MCF 10A (cell line): Measurements from ENCODE around the gene SUPT20HL2. TPM values are rescaled to one million over a fixed set of nuclear protein-coding genes. Genes with fewer than 3 reads are reported as not detected.

Experiments
- BruUV-seq: library from RNA; stranded (reverse); fragments of 400-500 nt; replicated peaks from 2 replicates; lab custom pipeline; 2021; lab: Mats Ljungman, UMichigan
- CTCF ChIA-PET: fragments of 300-600 bp; sonication (Branson Sonifier 250); formaldehyde crosslinking; extraction: SDS; loops from one replicate; lab custom pipeline; 2021; ENCODE audit warnings: antibody characterized with exemption, inconsistent platforms; lab: Yijun Ruan, JAX
- POLR2A ChIA-PET: fragments of 300-600, 350-650 bp; sonication (Branson Sonifier 250); formaldehyde crosslinking; extraction: SDS; loops from one replicate; lab custom pipeline; 2020; ENCODE audit warnings: antibody characterized with exemption, inconsistent platforms; lab: Yijun Ruan, JAX
- DNase-seq: peaks from one replicate; pipeline ENCODE4 v3.0.0-alpha.2; 2018; ENCODE audit not compliant: unreplicated experiment
- H3K27ac Mint-ChIP-seq: one replicate; pipeline ENCODE4 v1.8.0; 2022; ENCODE audit warnings: mild to moderate bottlenecking, low read depth, mixed read lengths; ENCODE audit not compliant: unreplicated experiment
- H3K27me3 Mint-ChIP-seq: one replicate; pipeline ENCODE4 v1.8.0; 2022; ENCODE audit warnings: mixed read lengths; ENCODE audit not compliant: insufficient read depth, unreplicated experiment
- H3K36me3 Mint-ChIP-seq: one replicate; pipeline ENCODE4 v1.8.0; 2022; ENCODE audit warnings: mild to moderate bottlenecking, moderate library complexity, mixed read lengths; ENCODE audit not compliant: insufficient read depth, unreplicated experiment
- H3K4me1 Mint-ChIP-seq: one replicate; pipeline ENCODE4 v1.8.0; 2022; ENCODE audit warnings: mixed read lengths; ENCODE audit not compliant: insufficient read depth, unreplicated experiment
- H3K4me3 Mint-ChIP-seq: one replicate; pipeline ENCODE4 v1.8.0; 2022; ENCODE audit warnings: mild to moderate bottlenecking, moderate library complexity, mixed read lengths; ENCODE audit not compliant: unreplicated experiment
- H3K9me3 Mint-ChIP-seq: one replicate; pipeline ENCODE4 v1.8.0; 2022; ENCODE audit warnings: mixed read lengths; ENCODE audit not compliant: unreplicated experiment
- intact Hi-C: fragments of 100-400 bp; cut with micrococcal nuclease; formaldehyde crosslinking; loops from 2 replicates; pipeline ENCODE4 v1.14.1; 2022
- total RNA-seq: library from RNA; stranded (reverse); gene quantifications from 2 replicates; pipeline ENCODE4 v1.2.3, GENCODE V29; 2022
- TF ChIP-seq, protein P1 (sequence below): fragments of 200-600 bp; IDR thresholded peaks from one replicate; pipeline ENCODE4 v1.8.0; 2022; ENCODE audit warnings: antibody characterized with exemption, mild to moderate bottlenecking; ENCODE audit not compliant: unreplicated experiment

Gene SUPT20HL2
- total RNA-seq, 1 experiment from 2014 or later = not detected

DNA sequence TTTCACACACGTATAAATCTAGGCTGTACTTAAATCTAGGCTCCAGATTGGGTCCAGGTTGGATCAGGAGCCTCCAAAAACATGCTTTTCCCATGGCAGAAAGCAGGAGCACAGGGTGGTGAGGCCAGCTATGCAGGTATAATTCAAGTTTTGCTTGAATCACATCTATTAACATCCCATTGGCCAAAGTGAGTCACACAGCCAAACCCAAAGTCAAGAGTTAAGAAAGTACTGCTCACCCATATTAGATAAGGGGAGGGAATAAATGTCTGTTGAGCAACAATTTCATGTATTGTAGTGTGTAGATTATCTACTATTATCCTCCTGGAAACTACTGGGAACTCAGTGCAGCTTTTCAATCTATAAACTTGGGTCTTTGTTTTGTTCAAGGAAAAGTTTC, 12.8 kb downstream of the SUPT20HL2 start:
- POLR2A ChIA-PET = no interaction called here
- no peaks in the 10 kb centered on the region for H3K36me3 Mint-ChIP-seq
- peaks cover 6% of the 10 kb centered on the region for H3K4me1 Mint-ChIP-seq
- intact Hi-C loops = no loop called here
- no TSS peak for BruUV-seq
- CTCF ChIA-PET = interaction anchor here (0.7 to 1.2 kb wide), 2 partner anchors 41 to 788 kb away, joined by 3 to 5 read pairs; no protein-coding TSS in a partner anchor
- H3K9me3 Mint-ChIP-seq = no peaks in the 10 kb centered on the region
- H3K27me3 Mint-ChIP-seq = peaks cover 53% of the 10 kb centered on the region
- DNase-seq = no peak
- no peak overlapping the region for H3K27ac Mint-ChIP-seq
- H3K4me3 Mint-ChIP-seq = no peak overlapping the region
- TF ChIP-seq, protein P1, sequence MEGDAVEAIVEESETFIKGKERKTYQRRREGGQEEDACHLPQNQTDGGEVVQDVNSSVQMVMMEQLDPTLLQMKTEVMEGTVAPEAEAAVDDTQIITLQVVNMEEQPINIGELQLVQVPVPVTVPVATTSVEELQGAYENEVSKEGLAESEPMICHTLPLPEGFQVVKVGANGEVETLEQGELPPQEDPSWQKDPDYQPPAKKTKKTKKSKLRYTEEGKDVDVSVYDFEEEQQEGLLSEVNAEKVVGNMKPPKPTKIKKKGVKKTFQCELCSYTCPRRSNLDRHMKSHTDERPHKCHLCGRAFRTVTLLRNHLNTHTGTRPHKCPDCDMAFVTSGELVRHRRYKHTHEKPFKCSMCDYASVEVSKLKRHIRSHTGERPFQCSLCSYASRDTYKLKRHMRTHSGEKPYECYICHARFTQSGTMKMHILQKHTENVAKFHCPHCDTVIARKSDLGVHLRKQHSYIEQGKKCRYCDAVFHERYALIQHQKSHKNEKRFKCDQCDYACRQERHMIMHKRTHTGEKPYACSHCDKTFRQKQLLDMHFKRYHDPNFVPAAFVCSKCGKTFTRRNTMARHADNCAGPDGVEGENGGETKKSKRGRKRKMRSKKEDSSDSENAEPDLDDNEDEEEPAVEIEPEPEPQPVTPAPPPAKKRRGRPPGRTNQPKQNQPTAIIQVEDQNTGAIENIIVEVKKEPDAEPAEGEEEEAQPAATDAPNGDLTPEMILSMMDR = no peak

DNA sequence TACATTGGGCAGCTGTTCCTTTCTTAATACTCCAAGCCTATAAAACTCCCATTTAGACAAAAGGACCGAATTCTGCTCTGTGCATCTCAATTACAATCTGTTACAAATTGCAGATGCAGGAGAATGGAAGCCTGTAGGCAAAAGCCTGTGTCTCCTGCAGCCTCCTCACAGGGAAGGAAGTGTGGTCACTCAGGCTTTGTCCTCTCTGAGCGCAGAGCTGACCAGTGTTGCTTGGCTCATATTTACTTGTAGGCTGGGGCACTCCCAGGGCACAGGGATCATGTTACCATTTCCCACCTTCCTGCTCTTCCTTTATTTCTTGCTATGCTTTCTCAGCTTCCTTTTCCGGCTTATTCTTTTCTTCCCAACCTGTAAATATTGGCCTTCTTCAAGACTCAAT, 15.7 kb downstream of the SUPT20HL2 start:
- DNase-seq = no peak
- peaks cover 6% of the 10 kb centered on the region for H3K4me1 Mint-ChIP-seq
- H3K27ac Mint-ChIP-seq = no peak overlapping the region
- TF ChIP-seq, protein P1 = no peak
- no peak overlapping the region for H3K4me3 Mint-ChIP-seq
- H3K27me3 Mint-ChIP-seq = peaks cover 60% of the 10 kb centered on the region
- intact Hi-C loops = no loop called here
- BruUV-seq = no TSS peak
- POLR2A ChIA-PET = no interaction called here
- peaks cover under 1% of the 10 kb centered on the region for H3K36me3 Mint-ChIP-seq
- no peaks in the 10 kb centered on the region for H3K9me3 Mint-ChIP-seq
- CTCF ChIA-PET = no interaction called here

DNA sequence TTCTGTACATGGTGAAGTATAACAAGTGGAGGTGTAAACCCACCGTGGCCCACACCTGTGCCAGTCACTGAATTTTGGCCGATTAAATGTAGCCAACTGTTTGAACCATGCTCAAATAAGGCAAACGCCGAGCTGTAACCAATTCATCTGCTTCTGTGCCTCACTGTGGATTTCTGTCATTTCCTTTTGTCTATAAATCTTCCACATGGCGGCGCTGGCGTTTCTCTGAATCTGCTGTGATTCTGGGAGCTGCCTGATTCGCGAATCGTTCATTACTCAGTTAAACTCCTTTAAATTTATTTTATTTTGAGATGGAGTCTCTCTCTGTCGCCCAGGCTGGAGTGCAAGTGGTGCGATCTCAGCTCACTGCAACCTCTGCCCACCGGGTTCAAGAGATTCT, 19.2 kb downstream of the SUPT20HL2 start:
- Mint-ChIP-seq H3K4me1 (peaks cover 6% of the 10 kb centered on the region), H3K27ac (no peak overlapping the region), H3K36me3 (peaks cover 5% of the 10 kb centered on the region), H3K27me3 (peaks cover 70% of the 10 kb centered on the region), H3K9me3 (no peaks in the 10 kb centered on the region), H3K4me3 (no peak overlapping the region)
- intact Hi-C loops = no loop called here
- peak; percentile 24 for DNase-seq
- TF ChIP-seq, protein P1 = no peak
- POLR2A ChIA-PET = no interaction called here
- BruUV-seq = no TSS peak
- CTCF ChIA-PET = interaction anchor here (1.0 kb wide), 1 partner anchor 12 kb away, joined by 6 read pairs; no protein-coding TSS in a partner anchor

DNA sequence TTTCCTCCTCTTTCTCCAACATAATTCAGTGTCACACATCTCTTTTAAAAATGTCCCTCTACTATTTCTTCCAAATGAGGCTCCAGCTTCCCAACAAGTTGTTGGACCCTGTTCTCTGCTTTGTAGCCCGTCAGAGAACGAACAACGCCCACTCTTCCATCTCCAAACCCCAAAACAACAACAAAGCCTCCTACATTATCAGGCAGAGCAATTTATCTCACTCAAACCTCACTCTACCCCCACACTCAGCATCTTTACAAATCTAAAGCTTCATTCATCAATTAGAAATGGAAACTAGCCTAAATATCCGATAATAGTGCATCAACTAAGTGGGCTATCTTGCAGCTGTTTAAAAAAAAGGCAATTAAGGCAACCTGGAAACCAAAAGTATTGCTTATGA, 20.5 kb downstream of the SUPT20HL2 start:
- Mint-ChIP-seq H3K9me3 (no peaks in the 10 kb centered on the region), H3K4me1 (peaks cover 3% of the 10 kb centered on the region), H3K27ac (no peak overlapping the region), H3K4me3 (no peak overlapping the region), H3K27me3 (peaks cover 70% of the 10 kb centered on the region), H3K36me3 (peaks cover 5% of the 10 kb centered on the region)
- intact Hi-C loops = no loop called here
- DNase-seq = no peak
- BruUV-seq = no TSS peak
- TF ChIP-seq, protein P1 = no peak
- ChIA-PET POLR2A (no interaction called here), CTCF (no interaction called here)
